Cerebellar nuclear complex (tissue), 1 donor: ENCODE results near the gene ALG13.
"Not testable (repeated sequence)": the region's sequence is repeated elsewhere in the genome, so short reads cannot be mapped to it uniquely, and the experiment has no call there.

Experiments used
- DNase-seq, 2 experiments: peaks; one replicate each; lab custom pipeline; 2025; lab: John Stamatoyannopoulos, UW

Gene ALG13

GRCh38 chrX:111680988-111681779 lies at the start of gene ALG13:
Gene ALG13, plus strand, starts transcription at chrX:111681170. Its CDS starts 49 bp downstream, at chrX:111681219.
- peak; percentile 15 to 22 for DNase-seq

GRCh38 chrX:111634823-111635729 lies 45.9 kb upstream of the ALG13 start:
- DNase-seq: no peak

- no peak for DNase-seq
Measured at GRCh38 chrX:111641969-111642368, 39.0 kb upstream of the ALG13 start.

GRCh38 chrX:111645165-111645564 lies 35.8 kb upstream of the ALG13 start:
- DNase-seq: not testable (repeated sequence)

GRCh38 chrX:111645607-111646006 lies 35.4 kb upstream of the ALG13 start:
- no peak for DNase-seq

- no peak for DNase-seq
Measured at GRCh38 chrX:111646515-111646914, 34.5 kb upstream of the ALG13 start.

GRCh38 chrX:111648802-111649201 lies 32.2 kb upstream of the ALG13 start:
- no peak for DNase-seq

GRCh38 chrX:111649638-111650037 lies 31.3 kb upstream of the ALG13 start:
- DNase-seq: no peak

- DNase-seq: no peak
Measured at GRCh38 chrX:111650845-111651244, 30.1 kb upstream of the ALG13 start.

GRCh38 chrX:111652719-111653118 lies 28.3 kb upstream of the ALG13 start:
- DNase-seq: no peak

- no peak for DNase-seq
Measured at GRCh38 chrX:111661241-111661640, 19.7 kb upstream of the ALG13 start.

GRCh38 chrX:111662292-111662691 lies 18.7 kb upstream of the ALG13 start:
- DNase-seq: no peak

GRCh38 chrX:111671668-111672067 lies 9.3 kb upstream of the ALG13 start:
- no peak for DNase-seq

GRCh38 chrX:111687305-111687704 lies 6.3 kb downstream of the ALG13 start:
- no peak for DNase-seq

- DNase-seq: no peak
Measured at GRCh38 chrX:111695297-111695880, 14.4 kb downstream of the ALG13 start.

GRCh38 chrX:111719426-111720210 lies 38.6 kb downstream of the ALG13 start:
- DNase-seq: no peak

- DNase-seq: no peak
Measured at GRCh38 chrX:111728096-111728495, 47.1 kb downstream of the ALG13 start.

- no peak for DNase-seq
Measured at GRCh38 chrX:111731351-111731750, 50.4 kb downstream of the ALG13 start.

GRCh38 chrX:111736571-111736970 lies 55.6 kb downstream of the ALG13 start:
- no peak for DNase-seq

GRCh38 chrX:111742018-111742417 lies 61.0 kb downstream of the ALG13 start:
- no peak for DNase-seq

- no peak for DNase-seq
Measured at GRCh38 chrX:111743316-111743715, 62.3 kb downstream of the ALG13 start.

- no peak for DNase-seq
Measured at GRCh38 chrX:111756486-111756885, 75.5 kb downstream of the ALG13 start.
